HG02571 (cell line): ENCODE data around the gene AMD1.
"Not testable (repeated sequence)": the region's sequence is repeated elsewhere in the genome, so short reads cannot be mapped to it uniquely, and the experiment has no call there.

Source experiments
- ATAC-seq: cut with Tn5 transposase; IDR thresholded peaks from one replicate; pipeline ENCODE4 v1.9.1; 2021; ENCODE audit warnings: mild to moderate bottlenecking, moderate library complexity; ENCODE audit not compliant: unreplicated experiment

Gene AMD1

GRCh38 chr6:110876806-110877564 is 2.4 kb downstream of the AMD1 start:
- ATAC-seq = no peak

- no peak for ATAC-seq
Observed at GRCh38 chr6:110877569-110877968, 3.0 kb downstream of the AMD1 start.

DNA sequence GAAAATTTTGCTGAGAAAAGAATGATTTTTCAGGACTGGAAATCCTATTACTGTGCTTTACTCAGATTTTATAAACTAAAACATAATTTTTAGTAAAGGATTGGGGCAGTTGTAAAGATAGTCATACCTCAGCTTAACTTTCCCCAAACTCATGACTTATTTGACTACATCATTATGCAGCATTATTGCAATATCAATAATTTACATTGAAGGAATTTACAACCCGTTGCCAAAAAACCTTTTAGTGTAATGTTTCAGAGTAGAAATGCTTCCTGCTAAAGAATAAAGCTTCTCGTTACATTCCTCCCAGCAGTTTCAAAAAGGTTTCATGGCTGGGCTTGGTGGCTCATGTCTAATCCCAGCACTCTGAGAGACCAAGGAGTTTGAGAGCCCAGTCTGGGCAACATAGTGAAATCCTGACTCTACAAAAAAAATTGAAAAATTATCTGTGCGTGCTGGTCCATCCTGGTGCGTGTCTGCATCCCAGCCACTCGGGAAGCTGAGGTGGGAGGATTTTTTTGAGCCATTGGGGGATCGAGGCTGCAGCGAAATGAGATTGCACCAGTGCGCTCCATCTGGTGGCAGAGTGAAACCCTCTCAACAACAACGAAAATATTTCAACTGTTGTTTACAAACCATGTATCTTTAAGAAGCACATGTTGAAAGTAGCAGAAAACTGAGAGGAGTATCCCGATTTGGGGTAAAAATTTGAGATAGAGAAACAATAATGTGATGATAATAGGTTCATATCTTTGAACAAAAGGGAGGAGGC is 4.4 kb downstream of the AMD1 start:
- no peak for ATAC-seq

- no peak for ATAC-seq
Observed at GRCh38 chr6:110880651-110881050, 6.1 kb downstream of the AMD1 start.

GRCh38 chr6:110881546-110882273 is 7.1 kb downstream of the AMD1 start:
- ATAC-seq = no peak

DNA sequence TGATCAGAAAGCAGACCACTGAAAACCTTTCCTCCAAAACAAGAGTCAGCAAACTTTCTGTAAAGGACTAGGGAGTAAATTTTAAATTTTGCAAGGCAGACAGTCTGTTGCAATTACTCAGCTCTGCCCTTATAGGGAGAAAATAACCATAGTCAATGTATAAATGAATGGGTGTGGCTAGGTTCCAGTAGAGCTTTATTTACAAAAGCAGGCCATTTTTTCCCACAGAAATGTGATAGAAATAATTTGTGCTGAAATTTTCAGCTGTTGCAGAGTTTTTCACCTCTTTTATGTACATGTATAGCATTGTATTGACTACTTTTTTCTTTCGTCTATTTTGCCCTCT is 7.7 kb downstream of the AMD1 start:
- no peak for ATAC-seq

DNA sequence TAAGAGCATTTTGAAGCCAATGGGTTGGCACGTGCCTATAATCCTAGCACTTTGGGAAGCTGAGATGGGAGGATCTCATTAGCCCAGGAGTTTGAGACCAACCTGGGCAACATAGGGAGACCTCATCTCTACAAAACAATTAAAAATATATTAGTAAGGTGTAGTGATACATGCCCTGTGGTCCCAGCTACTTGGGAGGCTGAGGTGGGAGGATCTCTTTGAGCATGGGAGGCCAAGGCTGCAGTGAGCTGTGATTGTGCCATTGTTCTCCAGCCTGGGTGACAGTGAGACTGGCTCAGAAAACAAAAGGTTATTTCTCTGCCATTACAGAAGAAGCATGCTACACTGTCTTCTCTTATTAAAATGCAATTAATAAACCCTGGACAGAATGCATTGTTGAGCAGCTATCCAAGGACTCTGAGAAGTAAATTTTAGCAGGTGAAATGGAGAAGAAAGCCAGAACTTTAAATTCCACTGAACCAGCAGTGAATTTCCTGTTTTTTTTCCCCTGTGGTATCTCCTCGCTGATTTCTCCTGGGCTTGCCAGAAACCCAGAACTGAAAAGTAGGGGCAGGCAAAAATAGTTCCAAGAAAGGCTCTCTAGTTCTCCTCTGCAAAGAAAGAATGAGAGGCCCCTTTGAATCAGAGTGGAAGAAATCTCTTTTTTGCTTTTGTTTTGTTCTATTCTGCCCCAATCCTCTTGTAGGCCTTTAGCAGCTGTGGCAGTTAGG is 8.4 kb downstream of the AMD1 start:
- no peak for ATAC-seq

GRCh38 chr6:110884321-110884720 is 9.7 kb downstream of the AMD1 start:
- ATAC-seq = no peak

DNA sequence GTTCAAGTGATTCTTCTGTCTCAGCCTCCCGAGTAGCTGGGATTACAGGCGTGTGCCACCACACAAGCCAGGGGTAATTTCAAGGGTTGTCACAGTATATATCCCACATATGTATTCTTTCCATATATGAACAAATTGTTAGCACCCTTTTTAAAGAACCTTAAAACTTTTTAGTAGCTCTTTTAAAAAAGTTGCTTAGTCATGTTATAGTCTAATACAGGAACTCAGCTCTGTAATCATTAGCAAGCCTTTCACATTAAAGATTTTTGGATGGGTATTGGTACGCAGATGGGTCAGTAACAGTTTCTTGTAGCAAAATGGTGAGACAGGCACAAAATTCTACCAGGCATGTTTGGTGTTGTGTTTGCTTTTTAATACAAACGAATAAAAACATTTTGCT is 10.9 kb downstream of the AMD1 start:
- no peak for ATAC-seq

- ATAC-seq = no peak
Observed at GRCh38 chr6:110886555-110887167, 12.1 kb downstream of the AMD1 start.

- no peak for ATAC-seq
Observed at GRCh38 chr6:110890288-110890687, 15.7 kb downstream of the AMD1 start.

DNA sequence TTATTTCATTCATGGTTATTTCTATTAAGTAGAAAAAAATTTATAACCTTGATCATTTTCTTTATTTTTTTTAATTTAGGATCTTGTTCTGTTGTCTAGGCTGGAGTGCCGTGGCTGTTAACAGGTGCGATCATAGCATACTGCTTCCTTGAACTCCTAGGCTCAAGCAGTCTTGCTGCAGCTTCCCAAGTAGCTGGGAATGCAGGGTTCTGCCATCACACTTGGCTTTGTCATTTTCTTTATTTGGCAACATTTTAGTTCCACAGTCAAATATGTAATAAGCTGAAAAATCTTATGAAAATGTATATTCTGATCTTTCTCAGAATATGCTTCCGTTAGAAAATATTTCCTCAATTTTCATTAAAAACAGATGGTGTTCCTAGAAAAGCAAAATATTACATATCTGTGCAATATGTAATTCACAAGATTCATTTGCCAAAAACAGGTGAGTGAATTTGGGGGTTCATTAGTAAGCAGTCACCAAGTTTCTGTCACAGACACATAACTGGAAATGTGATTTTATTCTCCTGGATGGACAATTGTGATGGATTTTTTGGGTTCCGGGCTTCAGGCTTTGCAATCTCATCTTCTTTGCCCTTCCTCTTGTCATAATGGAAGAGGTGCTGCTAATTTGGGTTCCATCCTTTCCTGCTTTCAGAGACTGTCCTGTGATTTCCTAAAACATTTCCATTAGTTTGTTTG is 21.5 kb downstream of the AMD1 start:
- ATAC-seq = no peak

DNA sequence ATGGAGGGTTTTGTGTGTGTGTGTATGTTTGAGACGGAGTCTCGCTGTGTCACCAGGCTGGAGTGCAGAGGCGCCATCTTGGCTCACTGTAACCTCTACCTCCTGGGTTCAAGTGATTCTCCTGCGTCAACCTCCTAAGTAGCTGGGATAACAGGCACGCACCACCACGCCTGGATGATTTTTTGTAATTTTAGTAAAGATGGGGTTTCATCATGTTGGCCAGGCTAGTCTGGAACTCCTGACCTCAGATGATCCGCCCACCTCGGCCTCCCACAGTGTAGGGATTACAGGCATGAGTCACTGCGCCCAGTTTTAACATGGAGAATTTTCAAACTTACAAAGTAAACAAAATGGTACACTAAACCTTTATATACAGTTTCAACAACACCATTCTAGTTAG is 22.8 kb downstream of the AMD1 start:
- ATAC-seq = no peak

DNA sequence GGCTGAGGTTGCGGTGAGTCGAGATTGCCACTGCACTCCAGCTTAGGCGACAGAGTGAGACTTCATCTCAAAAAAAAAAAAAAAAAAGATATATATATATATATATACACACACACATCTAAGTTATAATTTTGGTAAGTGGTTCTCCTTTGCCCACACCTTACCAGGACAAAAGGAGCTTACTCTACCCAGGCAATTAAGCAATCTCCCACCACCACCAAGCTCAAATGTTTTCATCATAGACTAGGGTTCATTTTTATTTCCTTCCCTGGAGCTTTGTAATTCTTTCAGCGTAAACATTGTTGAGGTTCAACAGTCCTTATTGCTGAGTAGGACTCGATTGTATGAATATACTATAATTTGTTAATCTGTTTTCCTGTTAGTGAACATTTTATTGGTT is 23.5 kb downstream of the AMD1 start:
- no peak for ATAC-seq

- ATAC-seq = no peak
Observed at GRCh38 chr6:110900028-110900598, 25.5 kb downstream of the AMD1 start.

- not testable (repeated sequence) for ATAC-seq
Observed at GRCh38 chr6:110901601-110902000, 27.0 kb downstream of the AMD1 start.

- no peak for ATAC-seq
Observed at GRCh38 chr6:110902091-110902490, 27.5 kb downstream of the AMD1 start.

GRCh38 chr6:110906273-110906672 is 31.7 kb downstream of the AMD1 start:
- ATAC-seq = not testable (repeated sequence)

DNA sequence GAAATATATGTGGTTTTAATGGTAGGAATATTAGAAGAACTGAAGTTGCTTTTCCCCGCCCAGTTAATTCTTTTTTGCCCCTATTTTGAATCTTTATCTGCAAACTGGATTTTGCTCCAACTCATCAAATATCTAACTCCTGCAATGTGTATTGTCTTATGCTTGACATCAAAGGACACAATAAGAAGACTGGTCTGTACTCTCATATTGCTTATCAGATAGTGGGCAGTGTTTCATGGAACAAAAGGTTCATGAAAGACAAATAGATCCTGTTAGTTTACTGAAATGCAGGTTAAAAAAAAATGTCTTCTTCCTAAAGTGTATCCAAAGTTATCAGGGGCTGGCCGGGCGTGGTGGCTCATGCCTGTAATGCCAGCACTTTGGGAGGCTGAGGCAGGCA is 56.2 kb downstream of the AMD1 start:
- ATAC-seq = no peak

DNA sequence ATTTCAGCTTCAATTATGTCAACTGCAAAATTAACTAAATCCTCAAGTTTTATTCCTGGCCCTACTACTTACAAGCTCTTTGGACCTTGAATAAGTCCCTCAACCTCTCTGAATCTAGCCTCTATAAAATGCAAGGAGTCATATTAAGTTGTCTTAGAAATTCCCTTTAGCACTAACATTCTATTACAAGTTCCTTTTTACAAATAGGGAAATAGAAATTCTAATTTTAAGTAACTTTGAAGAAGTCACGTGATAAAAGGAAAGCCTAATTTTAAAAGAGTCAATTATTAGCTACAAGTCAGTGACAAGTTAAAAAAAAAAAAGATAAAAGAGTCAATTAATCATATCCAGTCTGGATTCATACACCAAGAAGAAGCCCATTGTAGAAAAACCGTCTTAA is 59.3 kb downstream of the AMD1 start:
- ATAC-seq = no peak
